ENCODE data around the gene P2RX6. TPM values are rescaled to one million over a fixed set of nuclear protein-coding genes. Genes with fewer than 3 reads are reported as not detected.

The P2RX6 gene
- polyA plus RNA-seq, 1 donor, result 1.4 TPM

DNA sequence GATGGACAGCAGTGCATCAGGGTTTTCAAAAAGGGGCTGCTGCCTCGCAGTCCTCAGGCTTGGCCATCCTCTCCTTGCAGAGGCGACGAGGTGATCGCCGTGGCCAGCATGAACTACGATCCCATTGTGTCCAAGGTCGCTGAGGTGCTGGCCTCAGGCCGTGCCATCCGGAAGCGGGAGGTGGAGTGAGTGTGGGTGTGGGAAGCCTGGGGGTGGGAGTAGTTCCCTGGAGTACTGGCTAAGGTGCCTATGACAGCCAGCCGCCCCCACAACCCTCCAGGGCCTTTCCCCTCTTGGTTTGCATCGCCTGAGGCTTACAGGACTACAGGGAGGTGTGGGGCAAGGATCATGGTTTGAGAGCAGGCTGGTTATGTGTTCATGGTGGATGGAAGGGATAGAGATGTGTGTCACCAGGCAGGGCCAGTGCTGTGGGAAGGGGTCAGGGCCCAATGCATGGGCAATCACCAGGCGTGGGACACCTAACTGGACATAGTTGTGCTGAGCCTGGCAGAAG is 35.0 kb upstream of the P2RX6 start:
- no peak for DNase-seq

GRCh38 chr22:20980523-20980922 is 34.4 kb upstream of the P2RX6 start:
- DNase-seq, result no peak

GRCh38 chr22:20980938-20981722 is 33.8 kb upstream of the P2RX6 start:
- no peak for DNase-seq

- DNase-seq, result peak; percentile 78
These were observed 33.0 kb upstream of the P2RX6 start, which contains the start of gene LZTR1 for GRCh38 chr22:20981787-20982562. LZTR1 (plus strand) TSS chr22:20982297; CDS start chr22:20982372, 75 bp downstream.

DNA sequence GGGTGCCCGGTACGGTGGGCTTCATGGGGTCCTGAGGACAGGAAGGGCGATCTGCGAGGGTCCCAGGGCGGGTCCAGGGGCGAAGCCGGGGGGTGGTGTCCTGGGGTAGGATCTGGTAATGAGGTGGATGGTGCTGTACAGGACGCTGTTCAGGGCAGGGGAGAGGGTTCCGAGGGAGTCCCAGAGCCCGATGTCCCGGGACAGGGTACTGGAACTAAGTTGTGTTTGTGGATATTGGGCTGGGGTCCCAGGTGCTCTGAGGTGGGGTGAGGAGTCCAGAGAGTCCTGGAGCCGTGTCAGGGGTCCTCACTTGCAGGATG is 32.4 kb upstream of the P2RX6 start:
- no peak for DNase-seq

DNA sequence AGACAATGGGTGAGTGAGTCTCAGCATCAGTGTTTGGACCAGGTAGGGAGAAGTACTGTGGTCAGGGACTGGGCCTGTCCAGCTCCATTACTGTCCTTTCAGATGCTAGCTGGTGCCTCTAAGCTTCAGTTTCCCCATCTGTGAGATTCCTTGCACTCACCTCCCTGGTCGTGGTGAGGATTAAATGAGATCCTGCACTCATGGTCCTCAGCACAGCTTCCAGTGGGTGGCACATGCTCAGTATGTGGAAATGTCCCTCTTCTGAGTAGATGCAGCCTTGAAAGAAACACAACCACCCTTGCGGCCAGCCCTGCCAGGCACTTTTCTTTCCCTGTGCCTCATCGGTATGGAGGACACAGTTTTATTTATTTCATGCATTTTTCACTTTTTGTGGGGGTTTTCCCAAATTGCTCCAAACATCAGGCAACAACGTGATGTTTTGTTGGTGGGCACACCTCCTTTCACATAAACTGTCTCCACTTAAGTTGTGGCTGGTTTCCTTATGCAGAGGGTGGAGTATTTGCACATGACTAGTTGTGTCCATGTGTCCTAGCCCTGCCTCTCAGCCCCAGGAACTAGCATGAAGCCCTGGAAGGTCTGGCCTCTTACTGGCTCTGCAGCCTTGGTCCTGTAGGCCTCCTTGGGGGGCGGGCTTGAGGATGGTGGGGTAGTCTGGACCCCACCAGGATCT is 31.7 kb upstream of the P2RX6 start:
- no peak for DNase-seq

GRCh38 chr22:20985720-20986119 is 29.2 kb upstream of the P2RX6 start:
- no peak for DNase-seq

GRCh38 chr22:20986365-20986764 is 28.6 kb upstream of the P2RX6 start:
- DNase-seq, result no peak

DNA sequence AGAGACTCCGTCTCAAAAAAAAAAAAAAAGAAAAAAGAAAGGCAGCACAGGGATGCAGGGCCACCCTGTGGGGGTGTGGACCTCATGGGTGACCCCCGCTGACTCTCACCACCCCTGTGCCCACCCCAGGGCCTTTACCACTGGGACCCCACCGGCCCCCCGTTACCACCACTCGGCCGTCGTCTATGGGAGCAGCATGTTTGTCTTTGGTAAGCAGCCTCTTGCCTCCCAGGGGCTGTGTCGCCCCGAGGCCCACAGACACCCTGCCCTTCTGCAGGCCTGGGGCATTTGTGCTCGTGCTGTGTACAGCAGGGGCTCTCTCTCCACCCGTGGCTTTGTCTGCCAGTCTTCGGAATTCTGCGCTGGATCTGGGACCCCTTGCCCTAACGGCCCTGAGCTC is 27.6 kb upstream of the P2RX6 start:
- no peak for DNase-seq

DNA sequence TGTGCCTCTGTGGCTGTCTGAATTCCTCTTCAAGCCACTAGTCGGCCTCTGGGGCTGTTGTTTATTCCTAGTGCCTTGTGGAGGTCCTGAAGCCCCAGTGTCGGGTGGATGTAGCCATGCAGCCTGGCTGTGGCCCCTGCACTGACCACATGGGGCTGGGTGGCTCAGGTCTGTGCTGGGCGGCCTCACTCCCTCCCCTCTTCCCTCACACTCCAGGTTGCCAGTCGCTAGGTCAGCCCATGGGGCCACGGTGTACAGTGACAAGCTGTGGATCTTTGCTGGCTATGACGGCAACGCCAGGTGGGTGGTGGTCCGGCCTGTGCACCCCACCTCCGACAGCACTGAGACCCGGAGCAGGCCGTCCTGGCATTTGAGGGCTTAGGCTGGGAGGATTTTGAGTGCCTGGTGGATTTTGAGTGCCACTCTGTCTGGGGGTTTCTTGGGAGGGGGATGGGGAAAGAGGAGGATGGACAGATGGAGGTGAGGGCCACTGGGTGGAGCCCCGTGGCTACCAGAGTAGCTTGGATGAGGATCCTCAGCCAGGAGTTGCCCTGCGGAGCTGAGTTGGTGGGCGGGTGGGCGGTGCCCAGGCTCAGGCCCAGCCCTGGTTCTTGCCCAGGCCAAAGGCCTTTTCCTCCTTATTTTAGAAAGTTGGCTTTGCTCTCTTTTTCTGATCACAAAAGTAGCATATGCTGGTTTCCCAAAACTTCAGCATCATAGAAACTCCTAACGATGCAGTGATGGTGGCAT is 26.2 kb upstream of the P2RX6 start:
- no peak for DNase-seq

DNA sequence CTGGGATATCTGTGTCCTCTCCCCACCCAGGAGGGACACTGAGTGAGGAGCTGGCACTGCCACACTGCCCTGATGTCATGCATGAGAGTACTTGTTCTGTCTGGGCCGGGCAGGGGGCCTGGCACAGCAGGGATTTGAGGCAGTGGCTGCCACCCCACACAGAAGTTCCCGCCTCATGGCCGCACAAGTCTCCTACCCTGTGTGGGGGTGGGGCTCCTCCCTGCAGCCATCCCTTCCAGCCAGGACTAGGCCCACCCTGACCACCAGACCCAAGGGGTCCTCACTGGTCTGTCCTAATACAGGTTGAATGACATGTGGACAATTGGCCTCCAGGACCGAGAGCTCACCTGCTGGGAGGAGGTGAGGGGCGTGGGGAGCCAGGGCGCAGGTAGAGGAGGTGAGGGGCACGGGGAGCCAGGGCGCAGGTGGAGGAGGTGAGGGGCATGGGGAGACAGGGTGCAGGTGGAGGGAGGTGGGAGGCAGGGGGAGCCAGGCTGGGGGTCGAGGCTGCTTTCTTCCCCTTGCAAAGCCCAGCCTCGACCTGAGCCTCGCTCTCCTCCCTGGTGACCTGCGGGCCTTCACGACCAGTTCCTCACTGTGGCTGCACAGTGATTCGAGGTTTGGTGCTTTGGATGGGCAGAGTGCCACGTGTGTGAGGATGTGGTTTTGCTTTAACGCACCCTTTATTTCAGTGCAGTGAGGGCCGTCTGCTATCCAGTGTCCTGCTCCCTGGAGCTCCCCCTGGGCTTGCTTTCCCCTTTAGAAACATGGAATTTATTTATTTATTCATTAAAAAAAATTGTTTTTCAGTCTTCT is 25.4 kb upstream of the P2RX6 start:
- DNase-seq, result no peak

GRCh38 chr22:20990184-20991180 is 24.5 kb upstream of the P2RX6 start:
- DNase-seq, result no peak

- DNase-seq, result no peak
These were observed 23.5 kb upstream of the P2RX6 start for GRCh38 chr22:20991252-20992055.

DNA sequence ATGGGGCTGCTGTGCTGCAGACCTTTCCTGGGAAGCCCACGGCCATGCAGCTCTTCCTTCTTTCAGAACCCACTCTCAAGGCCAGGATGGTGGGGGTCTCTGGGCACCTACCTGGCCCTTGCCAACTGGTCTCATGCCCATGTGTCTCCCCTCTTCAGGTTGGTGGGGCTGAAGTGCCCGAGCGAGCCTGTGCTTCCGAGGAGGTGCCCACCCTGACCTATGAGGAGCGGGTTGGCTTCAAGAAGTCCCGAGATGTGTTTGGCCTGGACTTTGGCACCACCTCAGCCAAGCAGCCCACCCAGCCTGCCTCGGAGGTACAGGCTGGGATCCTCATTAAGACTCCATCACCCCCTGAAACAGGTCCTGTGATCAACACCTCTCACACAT is 22.9 kb upstream of the P2RX6 start:
- DNase-seq, result no peak

GRCh38 chr22:20992456-20993303 is 22.3 kb upstream of the P2RX6 start:
- DNase-seq, result no peak

DNA sequence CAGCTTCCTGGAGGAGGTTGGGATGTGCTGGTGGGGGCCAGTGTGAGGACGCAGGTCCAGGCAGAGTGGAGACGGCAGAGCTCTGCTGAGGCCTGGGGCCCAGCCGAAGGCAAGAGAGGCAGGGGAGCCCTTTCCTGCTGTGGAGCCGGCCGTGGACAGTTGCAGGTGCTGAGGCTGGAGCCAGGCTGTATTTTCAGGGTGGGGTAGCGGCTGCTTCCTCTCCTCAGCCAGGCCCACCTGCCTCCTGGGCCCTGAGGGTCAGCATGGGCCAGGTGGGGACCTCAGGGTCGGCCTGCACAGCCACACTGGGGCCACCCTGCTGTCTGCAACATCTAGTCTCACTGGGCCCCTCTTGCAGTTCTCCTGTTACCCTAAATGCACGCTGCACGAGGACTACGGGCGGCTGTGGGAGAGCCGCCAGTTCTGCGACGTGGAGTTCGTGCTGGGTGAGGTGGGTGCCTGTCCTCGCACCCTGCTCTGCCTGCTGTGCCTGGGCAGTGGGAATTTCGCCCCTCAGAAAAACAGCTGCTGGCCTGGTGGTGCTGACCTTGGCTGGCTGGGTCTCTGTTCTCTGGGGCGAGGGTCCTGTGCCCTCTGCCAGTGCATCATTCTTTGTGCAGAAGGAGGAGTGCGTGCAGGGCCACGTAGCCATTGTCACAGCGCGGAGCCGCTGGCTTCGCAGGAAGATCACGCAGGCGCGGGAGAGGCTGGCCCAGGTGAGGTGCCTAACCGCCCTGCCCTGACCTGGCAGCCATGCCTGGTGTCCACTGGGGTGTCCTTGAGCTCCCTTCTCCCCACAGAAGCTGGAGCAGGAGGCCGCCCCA is 21.4 kb upstream of the P2RX6 start:
- DNase-seq, result no peak
